Measurements from ENCODE around the gene CDC14A. TPM values are rescaled to one million over a fixed set of nuclear protein-coding genes. Genes with fewer than 3 reads are reported as not detected.
A peak's percentile ranks its signal among the peaks of the same experiment; 100 is the strongest.

The CDC14A gene
- total and polyA plus RNA-seq, 2 of the 8 experiments (the other 6 are each of a cell fraction or from before 2014, with no cell fraction given) = 3.2 to 8.9 TPM

- Histone ChIP-seq H3K79me2 (ENCODE audit: control insufficient read depth in 1 of 2, insufficient read depth in 2 of 2, low read length in 2 of 2) (peaks cover 0 to 30% of the 10 kb centered on the region in 2 experiments; a peak in 3 of 4 replicates), H3K4me3 (ENCODE audit: extremely low read depth in 1 of 4, insufficient read depth in 2 of 4, low read depth in 3 of 4, low read length in 4 of 4) (peak overlapping the region; percentile 81 to 97 (median 88)), H4K5ac (ENCODE audit: insufficient read length, low read depth, low read length) (peak overlapping the region; percentile 88), H3K4ac (replicated peaks; ENCODE audit: insufficient read length, low read depth, low read length) (peak overlapping the region; percentile 69), H3K9me3 (ENCODE audit: insufficient read depth in 2 of 2, low read depth in 1 of 2, low read length in 1 of 2) (no peaks in the 10 kb centered on the region), H3K14ac (ENCODE audit: insufficient read length) (no peak overlapping the region), H3K27me3 (replicated peaks in 1 of 4; ENCODE audit: control insufficient read depth in 3 of 4, extremely low read depth in 1 of 4, insufficient read depth in 3 of 4, low read length in 3 of 4) (no peaks in the 10 kb centered on the region), H2BK20ac (ENCODE audit: low read length) (no peak overlapping the region), H3K9ac (replicated peaks in 1 of 4; ENCODE audit: extremely low read depth in 1 of 4, low read depth in 3 of 4, low read length in 3 of 4) (peak overlapping the region; percentile 79 to 96 (median 90)), H3K18ac (ENCODE audit: extremely low read depth, low read length) (peak overlapping the region; percentile 100), H2BK120ac (replicated peaks; ENCODE audit: low read depth, low read length) (peak overlapping the region; percentile 15), H3K4me2 (ENCODE audit: insufficient read depth in 1 of 2, low read depth in 2 of 2, low read length in 2 of 2) (peak overlapping the region; percentile 52 to 91), H3K23me2 (ENCODE audit: low read depth, low read length) (peaks cover 4% of the 10 kb centered on the region; the same call in 1 of the 2 replicates), H3K27ac (ENCODE audit: low read depth, low read length) (peak overlapping the region; percentile 96), H4K8ac (ENCODE audit: extremely low read depth, insufficient read depth, low read length) (peak overlapping the region; percentile 97; the same call in 1 of the 2 replicates), H4K20me1 (replicated peaks in 1 of 2; ENCODE audit: control insufficient read depth in 1 of 2, insufficient read depth in 2 of 2, low read length in 2 of 2) (peaks cover 2 to 4% of the 10 kb centered on the region in 2 experiments), H3K79me1 (ENCODE audit: low read depth, low read length) (0 out of 2 replicates have a peak, but pooled peaks cover 3% of the 10 kb centered on the region), H2AK5ac (ENCODE audit: low read depth, low read length) (no peak overlapping the region), H2BK5ac (ENCODE audit: low read depth, low read length) (peak overlapping the region; percentile 94), H3K4me1 (replicated peaks in 1 of 4; ENCODE audit: control insufficient read depth in 3 of 4, insufficient read depth in 4 of 4, low read length in 3 of 4) (peaks cover 0 to 7% (median 3%) of the 10 kb centered on the region in 4 experiments; a peak in 5 of 7 replicates), H3K36me3 (ENCODE audit: control insufficient read depth in 2 of 4, insufficient read depth in 4 of 4, low read length in 3 of 4) (no peaks in the 10 kb centered on the region), H3K23ac (ENCODE audit: insufficient read length) (no peak overlapping the region), H2BK12ac (ENCODE audit: low read depth, low read length) (peak overlapping the region; percentile 95; the same call in 1 of the 2 replicates), H4K91ac (replicated peaks; ENCODE audit: insufficient read length, low read length) (peak overlapping the region; percentile 63), H2AFZ (ENCODE audit: low read length) (peak overlapping the region; percentile 52; the same call in 1 of the 2 replicates), H3K56ac (replicated peaks; ENCODE audit: insufficient read length, low read depth, low read length) (peak overlapping the region; percentile 99), H2BK15ac (ENCODE audit: low read length) (0 out of 2 replicates have a peak overlapping the region, but pooled peaks have one; percentile 97)
- ChIA-PET POLR2A (ENCODE audit: partially characterized antibody) (interaction anchor here (0.6 to 4.4 kb wide), 26 partner anchors 8 to 427 kb away, joined by 3 to 33 read pairs (median 5); partner anchors contain the start of genes DBT, RTCA and TRMT13), CTCF (ENCODE audit: partially characterized antibody) (interaction anchor here (0.6 to 2.4 kb wide), 9 partner anchors 9 to 109 kb away, joined by 3 to 14 read pairs (median 3); partner anchors contain the start of gene RTCA)
- 3% methylated on average over 36 of the region's 36 CpGs; no CpG with 5 or more reads in 1 of the 2 experiments for whole genome bisulfite sequencing, 2 experiments (ENCODE audit: extremely low coverage in 1 of 2, insufficient coverage in 1 of 2, insufficient read length in 1 of 2, insufficient replicate concordance in 2 of 2, low coverage in 1 of 2, low lambda C conversion rate in 2 of 2, missing lambda C conversion rate in 1 of 2)
- DNase-seq (ENCODE audit: low read depth in 1 of 2, low spot score in 2 of 2) (peak; percentile 90 to 93), FAIRE-seq (peak; percentile 78)
- TF ChIP-seq, protein P1, sequence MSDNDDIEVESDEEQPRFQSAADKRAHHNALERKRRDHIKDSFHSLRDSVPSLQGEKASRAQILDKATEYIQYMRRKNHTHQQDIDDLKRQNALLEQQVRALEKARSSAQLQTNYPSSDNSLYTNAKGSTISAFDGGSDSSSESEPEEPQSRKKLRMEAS (IDR thresholded peaks at IDR 0.05) = peak; percentile 91
- TF ChIP-seq SP1 (IDR thresholded peaks at IDR 0.05; ENCODE audit: low read depth, low read length) (0 out of 2 replicates have a peak, but pooled peaks have one; percentile 6), TEAD4 (IDR thresholded peaks at IDR 0.05; ENCODE audit: low read depth, low read length) (no peak), GABPA (IDR thresholded peaks at IDR 0.05; ENCODE audit: borderline replicate concordance, insufficient read depth, low read length) (no peak), CHD1 (IDR thresholded peaks at IDR 0.05; ENCODE audit: low read depth, low read length) (no peak), RAD21 (IDR thresholded peaks at IDR 0.05 in 1 of 2, conservative IDR thresholded peaks at IDR 0.05 in 1 of 2; ENCODE audit: low read depth in 2 of 2, low read length in 2 of 2) (peak; percentile 54 to 71), POLR2A (IDR thresholded peaks at IDR 0.05; ENCODE audit: control extremely low read depth in 1 of 2, low read depth in 2 of 2, low read length in 2 of 2) (peak; percentile 85 to 99), RXRA (IDR thresholded peaks at IDR 0.05; ENCODE audit: insufficient read depth, low read depth, low read length) (no peak), SIRT6 (IDR thresholded peaks at IDR 0.05; ENCODE audit: low read length) (no peak), EGR1 (IDR thresholded peaks at IDR 0.05; ENCODE audit: borderline replicate concordance, low read depth, low read length) (no peak), KDM5A (IDR thresholded peaks at IDR 0.05; ENCODE audit: low read length) (no peak)
These were observed 1.0 kb upstream of the CDC14A start for GRCh38 chr1:100351095-100351887.

All from H1 (cell line).